Inflammatory macrophage treated with lipopolysaccharide for 1 hour (primary cell): ENCODE measurements around the gene CAMK4.
A peak's percentile ranks its signal among the peaks of the same experiment; 100 is the strongest.
"Not testable (repeated sequence)": the region's sequence is repeated elsewhere in the genome, so short reads cannot be mapped to it uniquely, and the experiment has no call there.

ENCODE experiments used
- DNase-seq, 2 donors: peaks; one replicate each; pipeline ENCODE4 v3.0.0-alpha.2; 2020 to 2022

CAMK4 gene

DNA sequence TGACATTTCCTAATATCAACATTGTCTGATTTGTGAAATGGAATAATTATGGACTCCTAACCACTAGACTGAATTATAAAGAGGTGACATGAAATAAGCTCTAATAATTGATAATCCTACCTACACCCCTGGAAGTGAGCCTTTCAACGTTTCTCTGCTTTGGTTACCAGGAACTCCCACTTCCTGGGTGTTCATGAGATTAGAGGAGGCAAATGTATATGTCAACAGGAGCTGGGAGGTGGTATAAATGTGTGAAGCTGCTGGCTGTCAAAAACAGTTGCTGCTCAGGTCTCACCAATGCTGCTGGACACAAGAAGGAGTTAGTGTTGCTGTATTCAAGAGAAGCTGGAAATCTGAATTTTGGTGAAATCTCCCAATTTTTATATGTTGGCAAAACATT is 96.8 kb downstream of the CAMK4 start:
- no peak for DNase-seq

DNA sequence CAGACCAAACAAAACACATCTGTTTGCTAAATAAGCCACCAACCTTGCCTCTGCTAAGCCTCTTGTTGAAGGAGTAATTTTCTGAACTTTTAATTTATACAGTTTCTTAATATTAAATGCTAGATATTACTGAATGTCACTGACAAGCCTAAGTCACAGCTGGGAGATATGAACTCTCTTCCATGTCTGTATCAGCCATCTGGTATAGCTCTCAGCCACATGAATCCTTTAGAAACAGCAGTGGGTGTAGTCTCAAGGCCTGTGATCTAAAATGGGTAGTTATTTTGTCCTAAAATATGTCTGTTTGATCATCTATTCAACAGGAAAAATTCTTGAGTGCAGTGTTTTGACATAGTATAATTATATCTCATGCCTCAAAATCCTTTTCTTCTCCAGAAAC is 97.2 kb downstream of the CAMK4 start:
- DNase-seq = no peak

DNA sequence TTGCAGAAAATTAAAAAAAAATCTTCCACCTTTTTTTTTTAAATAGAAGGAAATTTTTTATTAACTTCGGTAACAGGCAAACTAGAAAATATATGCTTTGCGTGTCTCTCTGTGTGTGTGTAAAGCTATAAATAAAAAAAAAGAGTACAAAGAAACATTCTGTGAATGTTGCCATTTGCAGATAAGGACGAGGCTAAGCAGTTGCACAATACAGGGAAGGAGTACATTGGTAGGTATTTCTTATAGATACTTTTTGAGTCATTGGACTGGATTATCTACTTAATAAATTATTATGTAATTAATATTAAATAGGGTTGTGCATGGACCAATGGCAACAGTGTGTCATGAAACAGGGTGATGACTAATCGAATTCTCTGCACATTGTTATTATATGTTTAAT is 102.4 kb downstream of the CAMK4 start:
- DNase-seq = no peak

DNA sequence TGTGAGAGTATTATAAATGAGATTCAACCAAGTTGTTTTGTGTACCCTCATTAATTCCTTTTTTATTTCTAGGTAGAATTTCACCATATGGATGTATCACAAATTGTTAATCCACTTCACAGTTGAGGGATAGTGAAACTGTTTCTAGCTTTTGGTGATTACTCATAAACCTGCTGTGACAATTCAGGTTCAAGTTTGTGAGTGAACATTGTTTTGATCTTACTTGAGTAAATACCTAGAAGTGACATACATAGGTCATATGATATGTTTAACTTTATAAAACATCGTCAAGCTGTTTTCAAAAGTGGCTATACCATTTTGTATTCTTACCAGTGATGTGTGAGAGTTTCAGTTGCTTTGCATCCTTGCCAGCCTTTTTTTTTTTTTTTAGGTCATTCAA is 112.9 kb downstream of the CAMK4 start:
- DNase-seq = no peak

DNA sequence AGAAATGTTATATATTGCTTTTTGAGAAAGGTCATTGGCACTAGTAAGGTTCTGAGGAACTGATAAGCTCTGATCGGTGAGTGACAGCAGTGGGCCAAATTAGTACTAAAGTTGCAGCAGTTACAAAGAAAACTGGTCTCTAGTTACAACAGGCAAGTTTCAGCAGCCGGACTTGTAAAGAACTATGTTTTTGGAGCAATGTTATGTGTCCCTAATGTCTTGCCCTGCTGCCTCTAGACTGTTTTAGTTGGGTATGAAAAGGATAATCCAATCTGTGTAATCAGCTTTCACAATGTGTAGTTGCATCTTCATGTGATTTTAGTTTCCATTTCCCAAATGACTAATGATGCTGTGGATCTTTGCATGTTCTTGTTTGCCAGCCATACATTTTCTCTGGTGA is 113.5 kb downstream of the CAMK4 start:
- DNase-seq = peak in 1 of 2 donors; percentile 0

DNA sequence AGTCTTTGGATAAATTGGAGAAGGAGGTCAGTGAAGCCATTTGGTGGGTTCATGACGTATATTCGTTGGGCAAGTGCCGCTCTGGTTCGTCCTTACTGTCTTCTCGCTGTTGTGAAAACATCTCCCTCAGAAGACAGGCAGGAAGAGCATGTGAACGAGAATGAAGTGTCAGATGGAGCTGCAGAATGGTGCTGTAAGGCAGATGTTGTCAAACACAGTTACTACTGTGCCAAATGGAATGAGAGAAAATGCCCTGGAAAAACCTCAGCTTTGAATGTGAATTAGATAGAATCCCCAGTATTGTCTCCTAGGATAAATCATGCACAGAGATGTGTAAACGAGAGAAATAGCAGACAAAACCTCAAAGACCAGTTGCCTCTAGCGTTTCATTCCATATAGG is 121.5 kb downstream of the CAMK4 start:
- no peak for DNase-seq

DNA sequence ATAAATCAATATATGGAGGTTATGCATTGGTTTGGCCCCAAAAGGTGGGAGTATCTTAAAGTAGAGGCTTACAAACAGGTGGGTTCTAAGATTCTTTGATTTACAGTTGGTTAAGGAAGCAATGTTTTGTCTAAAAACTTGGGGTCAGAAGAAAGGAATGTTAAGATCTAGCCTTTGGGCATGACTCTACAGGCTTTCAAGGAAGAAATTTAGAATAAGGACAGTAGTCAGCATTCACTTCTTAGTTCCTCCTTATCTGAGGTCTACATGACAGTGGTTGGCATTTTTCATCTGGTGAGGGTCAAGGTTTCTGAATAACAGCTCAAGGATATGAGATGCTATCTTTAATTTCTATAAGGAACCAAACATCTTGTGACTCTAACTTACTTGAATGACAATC is 122.8 kb downstream of the CAMK4 start:
- DNase-seq = no peak

DNA sequence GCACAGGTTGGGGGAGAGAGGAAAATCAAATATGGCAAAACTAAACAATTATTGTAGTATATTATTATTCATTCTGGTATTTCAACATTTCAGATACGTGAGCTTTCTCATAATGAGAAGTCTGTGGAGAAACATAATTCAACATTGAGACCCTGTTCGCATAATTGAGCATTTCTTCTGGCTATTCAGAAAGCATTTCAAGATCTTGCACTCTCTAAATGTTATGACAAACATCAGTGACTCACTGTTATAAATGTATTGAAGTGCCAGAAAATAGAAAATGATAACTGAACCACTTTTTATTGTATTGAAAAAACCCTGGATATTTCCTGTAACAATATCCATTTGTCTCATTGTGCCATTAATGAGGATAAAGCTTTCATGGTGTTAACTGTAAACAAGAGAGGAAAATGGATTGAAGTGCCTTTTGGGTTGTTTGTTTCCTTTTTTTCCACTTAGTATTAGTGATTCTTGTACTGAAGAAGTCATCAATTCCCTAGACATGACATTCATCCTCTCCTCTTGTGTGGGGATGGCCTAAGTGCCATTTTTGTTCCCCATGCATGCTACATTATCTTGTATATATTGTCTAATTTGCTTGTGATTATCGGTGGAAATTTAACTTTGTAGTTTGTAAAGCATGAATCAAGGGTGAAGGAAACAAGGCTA is 124.6 kb downstream of the CAMK4 start:
- no peak for DNase-seq

DNA sequence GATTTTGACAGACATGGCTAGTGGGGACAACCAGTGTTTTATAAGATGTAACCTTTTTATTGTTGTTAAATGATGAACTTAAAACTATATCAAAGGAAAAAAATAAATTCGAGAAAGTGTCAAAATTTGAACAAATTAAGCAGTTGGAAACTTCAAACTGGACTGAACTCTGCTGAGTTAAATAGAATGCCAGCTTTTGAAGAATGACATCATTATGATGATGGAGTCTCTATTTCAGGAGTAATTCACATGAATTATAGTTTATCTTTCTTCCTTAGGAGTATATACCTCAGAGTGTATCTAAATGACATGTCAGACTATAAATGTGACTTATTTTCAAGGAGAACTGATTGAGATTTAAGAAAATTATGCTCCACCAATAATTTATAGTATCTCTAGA is 125.2 kb downstream of the CAMK4 start:
- no peak for DNase-seq

DNA sequence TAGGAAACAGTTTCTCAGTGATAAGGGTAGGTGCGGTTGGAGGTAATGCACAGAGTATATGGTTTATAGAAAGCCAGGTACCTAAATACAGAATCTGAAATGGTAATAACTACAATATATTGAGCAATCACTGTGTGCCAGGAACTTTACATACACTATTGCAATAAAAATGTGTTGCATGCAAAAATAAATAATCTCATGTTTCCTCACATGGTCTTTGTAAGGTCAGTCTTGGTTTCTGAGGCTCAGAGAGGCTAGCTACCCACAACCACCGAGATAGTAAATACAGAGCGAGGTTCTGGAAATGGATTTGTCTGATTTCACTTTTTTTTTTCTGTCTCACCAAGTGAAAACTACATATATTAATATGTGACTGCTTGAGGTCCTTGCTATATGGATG is 128.9 kb downstream of the CAMK4 start:
- DNase-seq = no peak

DNA sequence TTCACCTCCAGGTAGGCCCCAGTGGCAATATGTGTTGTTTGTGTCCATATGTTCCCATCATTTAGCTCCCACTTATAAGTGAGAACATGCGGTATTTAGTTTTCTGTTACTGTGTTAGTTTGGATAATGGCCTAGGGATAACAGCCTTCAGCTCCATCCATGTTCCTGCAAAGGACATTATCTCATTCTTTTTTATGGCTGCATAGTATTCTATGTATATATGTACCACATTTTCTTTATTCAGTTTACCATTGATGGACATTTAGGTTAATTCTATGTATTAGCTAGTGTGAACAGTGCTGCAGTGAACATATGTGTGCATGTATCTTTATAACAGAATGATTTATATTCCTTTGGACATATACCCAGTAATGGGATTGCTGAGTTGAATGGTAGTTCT is 134.5 kb downstream of the CAMK4 start:
- DNase-seq = not testable (repeated sequence)

DNA sequence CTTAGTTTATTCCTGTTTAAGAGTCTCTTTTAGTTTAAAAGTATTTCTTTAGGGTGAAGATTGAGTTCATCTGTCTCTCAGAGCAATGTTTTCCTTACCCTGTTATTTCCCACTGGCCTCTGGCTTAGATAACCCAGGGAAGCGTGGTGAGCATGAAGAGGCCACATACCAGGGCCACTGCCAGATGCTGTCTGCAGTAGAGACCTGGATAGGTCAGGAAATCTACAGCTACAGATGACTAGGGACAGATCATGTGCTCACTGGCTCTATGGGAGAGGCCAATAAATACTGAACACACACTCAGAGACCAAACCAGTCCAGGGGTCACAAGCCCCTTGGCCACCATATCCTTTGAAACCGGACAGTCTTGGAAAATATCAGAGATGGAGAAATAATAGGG is 136.0 kb downstream of the CAMK4 start:
- DNase-seq = no peak

DNA sequence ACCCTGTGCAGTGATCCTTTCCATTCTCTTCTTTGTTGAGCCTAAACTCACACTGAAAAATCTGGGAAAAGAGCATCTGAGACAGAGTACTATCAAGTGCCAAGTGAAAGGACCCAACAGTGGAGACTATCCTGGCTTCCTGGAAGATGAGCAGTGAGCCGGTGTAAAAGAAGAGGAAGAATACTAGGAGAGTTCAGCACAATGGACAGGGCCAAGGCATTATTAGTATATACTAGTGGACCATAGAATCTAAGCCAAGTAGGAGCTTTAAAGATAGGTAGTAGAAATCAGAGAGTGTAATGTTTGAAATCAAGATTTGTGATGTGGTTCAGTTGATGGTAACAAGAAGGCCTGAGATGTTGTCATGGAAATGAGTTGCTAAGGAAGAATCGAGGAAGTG is 140.8 kb downstream of the CAMK4 start:
- DNase-seq = no peak

DNA sequence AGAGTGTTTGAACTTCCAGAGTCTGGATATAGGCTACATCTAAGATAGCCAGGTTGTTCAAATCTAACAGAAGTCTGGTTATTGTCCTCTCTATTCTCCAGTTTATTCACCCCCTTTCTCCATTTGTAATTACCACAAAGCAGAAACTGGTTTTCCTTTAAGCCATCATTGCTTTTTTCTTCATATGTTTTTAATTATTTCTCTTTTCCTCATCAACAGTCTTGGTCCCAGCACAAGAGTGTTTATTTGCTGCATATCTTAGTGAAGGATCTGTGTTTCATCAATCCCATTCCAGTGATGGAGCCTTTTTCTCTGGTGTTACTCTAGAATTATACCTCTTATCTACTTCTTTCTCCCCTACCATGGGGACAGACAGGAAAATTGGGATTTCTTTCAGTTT is 142.2 kb downstream of the CAMK4 start:
- no peak for DNase-seq

DNA sequence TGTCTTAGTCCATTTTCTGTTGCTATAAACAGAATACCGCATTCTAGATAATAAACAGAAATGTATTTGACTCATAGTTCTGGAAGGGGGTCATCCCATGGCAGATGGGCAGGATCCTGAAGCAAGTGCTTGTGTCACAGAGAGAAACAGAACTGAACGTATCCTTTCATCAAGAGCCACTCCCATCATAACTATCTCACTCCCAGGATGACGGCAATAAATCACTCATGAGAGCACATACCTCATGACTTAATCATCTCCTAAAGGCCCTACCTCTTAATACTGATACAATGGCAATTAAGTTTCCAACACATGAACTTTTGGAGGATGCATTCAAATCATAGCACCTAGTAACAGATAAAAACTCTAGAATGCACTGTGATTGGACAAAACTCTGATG is 142.9 kb downstream of the CAMK4 start:
- DNase-seq = no peak

DNA sequence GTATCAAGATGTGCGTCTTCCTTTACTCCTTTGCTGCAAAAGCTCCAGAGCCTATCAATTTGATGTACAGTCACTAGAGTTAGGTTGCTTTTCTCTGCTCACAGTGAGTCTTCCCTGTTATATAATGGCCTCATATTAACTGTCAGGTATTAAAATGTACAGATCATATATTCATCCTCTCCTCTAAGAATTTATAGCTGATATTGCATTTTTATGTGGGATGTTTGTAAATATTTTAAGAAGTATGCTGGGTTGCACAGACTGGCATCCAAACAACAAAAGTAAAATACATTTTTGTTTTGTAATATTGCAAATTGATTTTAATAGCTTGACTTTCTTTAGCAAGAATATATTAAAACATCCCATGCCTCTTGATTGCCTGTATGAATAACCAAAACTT is 148.6 kb downstream of the CAMK4 start:
- no peak for DNase-seq

DNA sequence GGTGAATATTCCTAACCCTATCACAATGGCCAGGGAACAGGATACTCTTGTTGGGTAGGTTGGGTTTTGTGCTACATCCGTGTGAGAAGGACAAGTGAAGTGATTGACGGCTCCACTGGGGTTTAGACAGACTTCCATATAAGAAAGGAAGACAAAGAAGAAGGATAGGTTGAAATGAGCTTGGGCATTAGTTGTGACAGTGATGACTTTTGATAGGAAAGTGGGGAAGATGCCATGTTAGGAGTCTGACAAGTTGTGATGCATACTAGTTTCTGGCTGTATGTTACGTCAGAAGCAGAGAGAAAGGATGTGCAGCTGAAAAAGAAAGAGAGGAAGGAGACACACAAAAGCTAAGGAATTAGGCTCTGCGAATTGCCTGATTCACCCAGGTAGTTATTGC is 150.2 kb downstream of the CAMK4 start:
- DNase-seq = no peak

DNA sequence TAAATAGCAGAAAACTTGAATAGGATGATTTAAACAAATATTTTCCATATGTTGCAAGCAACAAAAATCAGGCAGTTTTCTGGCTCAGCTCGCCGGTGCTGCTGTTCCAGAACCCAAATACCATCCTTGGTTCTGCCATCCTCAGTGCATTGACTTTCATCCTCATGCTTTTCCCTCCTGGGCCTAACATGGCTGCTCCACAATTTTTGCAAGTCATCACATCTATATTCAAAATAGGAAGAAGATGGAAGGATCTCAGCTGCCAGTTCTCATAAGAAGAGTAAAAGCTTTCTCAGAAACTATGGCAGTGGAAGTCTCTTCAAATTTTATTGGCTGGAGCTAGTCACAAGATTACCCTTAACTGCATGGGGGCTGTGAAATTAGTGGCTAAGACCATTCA is 151.5 kb downstream of the CAMK4 start:
- DNase-seq = no peak

DNA sequence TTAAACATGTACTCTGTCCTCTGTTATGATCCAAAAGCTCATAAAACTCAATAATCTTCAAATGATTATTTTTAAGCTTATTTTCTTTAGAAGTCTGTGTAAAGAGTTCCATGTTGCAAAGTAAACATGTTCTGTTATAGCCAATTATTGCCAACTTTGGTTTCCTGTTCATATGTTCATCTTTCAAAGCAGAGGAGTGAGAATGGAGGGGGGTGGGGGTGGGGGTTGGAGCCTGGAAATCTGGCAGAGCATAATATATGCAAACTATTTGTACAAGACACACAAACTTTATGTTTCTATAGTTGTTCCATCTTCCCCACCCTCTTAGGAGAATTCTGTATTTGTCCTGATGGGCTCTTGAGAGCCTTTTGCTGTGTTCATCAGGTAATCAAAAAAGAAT is 153.1 kb downstream of the CAMK4 start:
- DNase-seq = no peak

DNA sequence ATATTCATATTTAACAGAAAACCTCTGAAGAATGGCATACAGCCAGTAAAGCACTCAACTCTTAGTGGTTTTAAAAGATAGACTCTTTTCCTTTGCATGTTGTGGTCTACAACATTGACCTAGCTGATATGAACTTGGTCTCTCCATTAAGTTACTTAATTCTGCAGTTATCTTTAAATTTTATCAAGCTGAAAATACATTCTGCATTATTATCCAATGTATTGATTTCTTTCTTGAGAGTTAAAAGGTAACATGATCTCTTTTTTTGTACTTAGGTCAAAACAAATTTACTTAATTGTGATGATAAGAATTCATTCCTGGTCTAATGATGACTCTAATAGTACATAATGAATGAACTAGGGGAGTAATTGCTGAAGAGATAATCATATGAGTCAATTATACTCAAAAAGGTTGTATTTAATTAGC is 155.2 kb downstream of the CAMK4 start:
- DNase-seq = no peak

DNA sequence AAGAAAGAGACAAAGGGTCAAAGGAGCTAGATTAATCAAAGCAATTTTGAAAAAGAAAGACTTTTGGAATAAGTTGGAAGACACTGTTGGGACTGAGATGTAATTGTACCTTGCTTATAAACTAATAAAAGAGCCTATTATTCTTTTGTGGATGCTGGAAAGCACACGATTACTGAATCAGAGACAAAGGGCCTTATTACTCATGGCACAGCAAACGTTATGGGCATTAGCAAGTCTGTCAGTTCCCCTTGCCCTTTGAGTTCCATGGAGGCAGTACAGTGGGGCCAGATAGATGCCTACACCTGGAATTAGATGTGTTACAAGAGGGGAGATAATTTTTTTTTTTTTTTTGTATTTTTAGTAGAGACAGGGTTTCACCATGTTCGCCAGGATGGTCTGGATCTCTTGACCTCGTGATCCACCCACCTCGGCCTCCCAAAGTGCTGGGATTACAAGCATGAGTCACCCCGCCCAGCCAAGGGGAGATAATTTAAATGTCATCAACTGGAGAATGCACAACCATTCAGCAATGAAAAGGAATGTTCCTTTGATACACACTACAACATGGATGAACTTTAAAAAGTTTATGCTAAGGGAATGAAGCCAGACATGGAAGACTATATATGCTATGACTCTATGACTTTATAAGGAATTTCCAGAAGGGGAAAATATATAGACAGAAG is 159.2 kb downstream of the CAMK4 start:
- DNase-seq = no peak

DNA sequence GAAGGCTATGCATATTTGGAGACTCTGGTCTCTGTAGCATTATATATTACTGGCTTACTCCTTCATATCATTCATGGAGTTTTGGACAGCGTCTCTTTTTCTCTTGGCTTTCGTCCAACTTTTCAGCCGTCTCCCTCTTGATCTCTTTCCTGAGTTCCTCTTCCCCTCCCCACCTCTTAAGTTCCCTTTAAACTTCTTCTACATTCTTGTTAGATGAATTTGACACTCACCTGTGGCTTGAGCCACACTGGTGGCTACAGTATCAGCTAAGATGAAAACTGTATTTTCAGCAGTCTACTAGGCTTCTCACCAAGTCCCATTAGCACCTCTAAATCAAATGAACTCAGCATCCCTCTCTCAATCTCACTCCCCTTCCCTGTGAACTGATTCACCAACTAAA is 160.0 kb downstream of the CAMK4 start:
- DNase-seq = no peak

DNA sequence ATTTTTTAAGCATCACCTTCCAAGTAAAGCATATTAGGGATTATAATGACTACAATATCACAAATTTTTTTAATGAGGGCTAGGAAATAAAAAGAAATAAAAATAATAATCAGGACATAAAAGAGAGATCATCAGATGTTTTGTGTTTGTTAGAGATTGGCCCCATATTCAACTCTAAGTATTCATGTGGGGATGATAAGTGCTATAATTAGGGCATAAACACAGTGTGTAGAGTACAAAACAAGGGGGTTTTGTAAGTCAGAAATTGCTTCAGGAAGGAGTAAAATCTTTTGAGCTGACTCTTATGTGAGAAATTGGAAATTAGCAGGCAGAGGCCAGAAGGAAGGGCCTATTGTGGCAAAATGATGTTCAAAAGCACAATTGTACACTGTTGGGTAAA is 160.9 kb downstream of the CAMK4 start:
- no peak for DNase-seq

DNA sequence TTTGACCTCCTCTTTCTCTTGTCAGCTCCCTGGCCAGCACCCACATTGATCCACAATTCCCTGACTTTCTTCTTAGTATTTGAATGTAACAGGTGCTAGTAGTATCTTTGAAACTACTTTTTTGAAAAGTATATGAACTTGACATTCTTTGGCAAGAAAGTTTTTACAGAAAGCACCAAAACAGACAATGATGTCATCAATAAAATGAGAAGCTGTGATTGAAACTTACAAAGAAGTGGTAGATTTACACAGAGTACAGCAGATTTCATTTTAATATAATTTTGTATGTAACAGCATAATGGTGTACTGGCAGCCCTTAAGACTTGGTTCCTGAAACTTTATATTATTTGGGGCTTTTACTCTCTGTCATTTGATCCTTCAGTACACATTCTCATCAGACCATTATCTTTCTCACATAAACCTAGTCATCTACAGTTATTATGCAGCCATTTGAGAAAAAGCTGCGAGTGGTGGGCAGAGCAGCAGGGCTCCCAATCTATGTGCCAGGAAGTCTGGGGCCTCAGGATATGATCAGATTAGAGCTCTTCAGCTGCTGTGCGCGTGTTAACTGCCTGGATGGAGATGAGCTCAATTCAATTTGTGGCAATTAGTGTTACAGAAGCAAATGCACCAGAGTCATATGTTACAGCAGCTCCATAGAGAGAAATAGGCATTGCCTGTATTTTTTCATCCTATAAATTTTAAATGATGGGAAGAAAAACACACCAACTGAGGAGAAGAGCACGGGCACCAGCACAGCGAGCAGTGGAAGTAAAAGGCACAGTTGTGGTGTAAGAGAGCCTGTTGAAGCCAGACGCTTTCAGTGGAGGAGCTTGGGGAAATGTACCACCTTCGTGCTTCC is 162.0 kb downstream of the CAMK4 start:
- DNase-seq = no peak
